Activated T-helper 1 cell treated with anti-CD3 and anti-CD28 coated beads, Interleukin-12 subunit alpha, Interleukin-12 subunit beta, Interleukin-2, Interleukin-4 antibody, amounts not matched to agents 30 ng/mL and 10 ng/mL and 1 ng/mL, durations not matched to agents 14 hours and 24 hours and 36 hours (primary cell): ENCODE results near the gene PIP4K2B. TPM values are rescaled to one million over a fixed set of nuclear protein-coding genes. Genes with fewer than 3 reads are reported as not detected.
"Not testable (repeated sequence)": the region's sequence is repeated elsewhere in the genome, so short reads cannot be mapped to it uniquely, and the experiment has no call there.

Source experiments
- DNase-seq: peaks from one replicate; pipeline ENCODE4 v3.0.0; 2021; ENCODE audit warnings: low spot score
- H3K27ac Mint-ChIP-seq: one replicate; pipeline ENCODE4 v1.8.0; 2021; ENCODE audit warnings: mild to moderate bottlenecking, mixed read lengths
- H3K27me3 Mint-ChIP-seq: one replicate; pipeline ENCODE4 v1.8.0; 2022; ENCODE audit warnings: mild to moderate bottlenecking, moderate library complexity, mixed read lengths; ENCODE audit not compliant: insufficient read depth
- H3K36me3 Mint-ChIP-seq: one replicate; pipeline ENCODE4 v1.8.0; 2021; ENCODE audit warnings: low read depth, mixed read lengths
- H3K4me1 Mint-ChIP-seq: one replicate; pipeline ENCODE4 v1.8.0; 2021; ENCODE audit warnings: low read depth, mixed read lengths
- H3K4me3 Mint-ChIP-seq: one replicate; pipeline ENCODE4 v1.8.0; 2021; ENCODE audit warnings: mild to moderate bottlenecking, moderate library complexity, mixed read lengths
- H3K9me3 Mint-ChIP-seq: one replicate; pipeline ENCODE4 v1.8.0; 2021; ENCODE audit warnings: mixed read lengths
- intact Hi-C: fragments of 100-400 bp; cut with micrococcal nuclease; formaldehyde crosslinking; loops from one replicate; pipeline ENCODE4 v1.15.1; 2024
- total RNA-seq: library from RNA; stranded (reverse); gene quantifications from 2 replicates; pipeline ENCODE4 v1.2.3, GENCODE V29; 2022

PIP4K2B gene
- total RNA-seq, 1 donor from 2014 or later: 40.6 TPM

DNA sequence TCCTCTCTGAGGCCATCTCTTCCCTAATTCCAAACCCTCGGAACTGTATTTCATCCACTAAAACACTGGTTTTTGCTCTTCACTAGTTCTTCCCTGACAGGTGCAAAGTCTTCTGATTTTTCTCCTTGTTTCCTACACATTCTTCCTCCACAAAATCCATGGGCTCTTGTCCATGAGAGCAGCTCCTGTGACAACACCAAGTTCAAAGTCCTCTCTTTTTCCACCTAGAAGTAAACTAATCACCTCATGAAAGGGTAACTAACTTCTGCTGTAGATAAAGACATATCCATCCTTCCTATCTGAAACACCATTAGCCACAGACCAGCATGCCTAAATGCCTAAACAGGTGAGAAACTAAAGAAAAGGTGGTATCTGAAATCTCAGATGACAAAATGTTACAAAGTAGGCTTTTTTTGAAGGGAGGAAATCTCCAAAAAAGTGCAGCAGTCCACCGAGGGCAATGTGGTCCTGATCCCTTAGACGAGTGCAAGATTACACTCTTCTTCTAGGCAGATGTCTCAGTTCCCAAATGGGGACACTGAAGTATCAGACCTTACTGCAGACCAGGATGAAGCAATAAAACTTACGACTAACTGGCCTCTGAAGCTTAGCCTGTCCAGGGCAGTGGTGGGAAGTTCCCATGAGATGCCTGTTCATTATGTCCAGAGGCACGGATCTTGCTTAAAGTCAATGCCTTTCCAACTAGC, 2.8 kb downstream of the PIP4K2B start:
- Mint-ChIP-seq H3K27me3 (no peaks in the 10 kb centered on the region), H3K4me3 (peak overlapping the region; percentile 93), H3K27ac (no peak overlapping the region), H3K9me3 (no peaks in the 10 kb centered on the region), H3K36me3 (peaks cover 25% of the 10 kb centered on the region), H3K4me1 (peaks cover 44% of the 10 kb centered on the region)
- no peak for DNase-seq
- intact Hi-C loops: loop anchor here (5.0 kb wide), 2 partner anchors 71 to 131 kb away; partner anchors contain the start of gene LASP1NB

DNA sequence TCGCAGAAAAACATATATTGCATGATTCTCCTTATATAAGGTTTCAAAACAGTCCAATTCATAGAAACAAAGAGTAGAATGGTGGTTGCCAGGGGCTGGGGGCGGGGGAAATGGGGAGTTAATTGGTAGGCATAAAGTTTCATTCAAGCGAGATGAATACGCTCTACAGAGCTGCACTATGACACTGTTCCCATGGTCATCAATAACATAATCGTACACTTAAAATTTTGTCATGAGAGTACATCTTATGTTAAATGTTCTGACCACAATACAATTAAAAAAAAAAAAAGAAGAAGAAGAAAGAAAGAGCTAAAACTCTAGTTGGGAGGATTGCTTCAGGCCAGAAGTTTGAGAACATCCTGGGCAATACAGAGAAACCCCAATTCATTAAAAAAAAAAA, 5.1 kb downstream of the PIP4K2B start:
- Mint-ChIP-seq H3K4me3 (no peak overlapping the region), H3K27me3 (no peaks in the 10 kb centered on the region), H3K36me3 (peaks cover 14% of the 10 kb centered on the region), H3K27ac (no peak overlapping the region), H3K4me1 (peaks cover 37% of the 10 kb centered on the region), H3K9me3 (no peaks in the 10 kb centered on the region)
- DNase-seq: no peak
- intact Hi-C loops: no loop called here

DNA sequence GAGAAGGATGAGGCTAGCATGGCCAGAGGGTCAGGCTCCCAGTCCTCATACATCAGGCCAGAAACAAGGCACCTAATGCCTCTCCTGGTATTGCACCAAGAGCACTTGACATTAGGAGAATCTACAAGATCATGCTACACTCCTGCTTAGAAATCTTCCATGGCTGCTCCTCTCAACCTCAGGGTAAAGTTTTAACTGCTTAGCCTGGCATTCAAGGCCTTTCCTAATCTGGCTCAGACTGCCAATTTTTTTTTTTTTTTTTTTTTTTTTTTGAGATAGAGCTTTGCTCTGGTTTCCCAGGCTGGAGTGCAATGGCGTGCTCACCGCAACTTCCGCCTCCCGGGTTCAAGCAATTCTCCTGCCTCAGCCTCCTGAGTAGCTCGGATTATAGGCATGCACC, 8.2 kb downstream of the PIP4K2B start:
- no peak for DNase-seq
- H3K4me3 Mint-ChIP-seq: no peak overlapping the region
- intact Hi-C loops: no loop called here

DNA sequence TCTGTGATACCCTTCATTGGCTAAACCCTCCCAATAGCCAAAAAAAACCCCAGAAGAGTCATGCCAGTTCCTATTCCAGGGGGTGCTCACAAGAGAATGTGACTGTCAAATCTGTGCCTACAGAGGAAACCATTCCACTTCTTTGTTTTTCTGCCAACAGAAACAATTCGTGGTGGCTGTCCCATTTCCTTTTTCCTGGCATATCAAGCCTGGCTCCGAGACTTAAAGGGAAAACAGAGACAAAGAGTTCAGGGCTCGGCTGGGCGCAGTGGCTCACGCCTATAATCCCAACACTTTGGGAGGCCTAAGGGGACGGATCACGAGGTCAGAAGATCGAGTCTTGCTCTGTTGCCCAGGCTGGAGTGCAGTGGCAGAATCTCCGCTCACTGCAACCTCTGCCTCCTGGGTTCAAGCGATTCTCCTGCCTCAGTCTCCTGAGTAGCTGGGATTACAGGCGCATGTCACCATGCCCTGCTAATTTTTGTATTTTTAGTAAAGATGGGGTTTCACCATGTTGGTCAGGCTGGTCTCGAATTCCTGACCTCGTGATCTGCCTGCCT, 9.1 kb downstream of the PIP4K2B start:
- Mint-ChIP-seq H3K36me3 (peaks cover 12% of the 10 kb centered on the region), H3K4me1 (peaks cover 11% of the 10 kb centered on the region)
- H3K27me3 Mint-ChIP-seq, DNase-seq, H3K4me3 Mint-ChIP-seq, H3K27ac Mint-ChIP-seq, intact Hi-C loops, H3K9me3 Mint-ChIP-seq: not testable (repeated sequence)

More for the DNA sequence above, 8.2 kb downstream of the PIP4K2B start:
- Mint-ChIP-seq H3K27ac (no peak overlapping the region), H3K36me3 (peaks cover 6% of the 10 kb centered on the region), H3K27me3 (no peaks in the 10 kb centered on the region), H3K9me3 (no peaks in the 10 kb centered on the region), H3K4me1 (peaks cover 12% of the 10 kb centered on the region)

DNA sequence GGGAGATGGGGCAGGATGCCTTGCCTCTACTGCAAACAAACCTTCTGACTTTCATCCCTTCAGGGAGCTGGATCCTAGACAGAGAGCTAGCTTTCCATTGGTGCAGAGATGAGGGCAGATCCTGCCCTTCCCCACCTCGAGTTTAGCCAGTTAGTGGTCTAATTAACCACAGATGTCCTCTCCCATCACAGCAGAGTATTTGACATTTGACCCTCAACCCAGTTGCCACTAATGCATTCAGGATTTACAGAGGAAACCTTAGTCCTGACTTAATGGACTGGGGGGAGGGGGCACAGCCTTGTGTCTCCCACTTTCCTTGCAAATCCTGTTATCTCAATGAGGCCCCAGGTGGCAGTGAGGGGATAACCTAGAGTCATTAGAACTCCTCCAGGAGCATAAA, 10.2 kb downstream of the PIP4K2B start:
- Mint-ChIP-seq H3K9me3 (no peaks in the 10 kb centered on the region), H3K36me3 (peaks cover 18% of the 10 kb centered on the region)
- intact Hi-C loops: no loop called here

DNA sequence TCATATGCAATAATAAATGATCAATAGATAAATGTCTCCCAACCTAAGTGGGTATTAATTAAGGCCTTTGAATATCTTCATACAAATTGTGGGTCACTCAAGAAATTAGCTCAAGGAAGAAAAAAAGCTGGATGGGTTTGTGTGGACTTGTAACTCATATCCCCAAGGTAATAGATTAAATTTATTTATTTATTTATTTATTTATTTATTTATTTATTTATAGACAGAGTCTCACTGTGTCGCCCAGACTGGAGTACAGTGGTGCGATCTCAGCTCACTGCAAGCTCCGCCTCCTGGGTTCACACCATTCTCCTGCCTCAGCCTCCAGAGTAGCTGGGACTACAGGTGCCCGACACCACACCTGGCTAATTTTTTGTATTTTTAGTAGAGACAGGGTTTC, 11.4 kb downstream of the PIP4K2B start:
- DNase-seq, H3K4me3 Mint-ChIP-seq, H3K9me3 Mint-ChIP-seq, intact Hi-C loops, H3K27ac Mint-ChIP-seq, H3K27me3 Mint-ChIP-seq, H3K4me1 Mint-ChIP-seq: not testable (repeated sequence)
- H3K36me3 Mint-ChIP-seq: peaks cover 18% of the 10 kb centered on the region

More for the DNA sequence above, 10.2 kb downstream of the PIP4K2B start:
- H3K4me3 Mint-ChIP-seq: no peak overlapping the region
- H3K27me3 Mint-ChIP-seq: no peaks in the 10 kb centered on the region
- DNase-seq: no peak
- H3K27ac Mint-ChIP-seq: no peak overlapping the region
- peaks cover 7% of the 10 kb centered on the region for H3K4me1 Mint-ChIP-seq

DNA sequence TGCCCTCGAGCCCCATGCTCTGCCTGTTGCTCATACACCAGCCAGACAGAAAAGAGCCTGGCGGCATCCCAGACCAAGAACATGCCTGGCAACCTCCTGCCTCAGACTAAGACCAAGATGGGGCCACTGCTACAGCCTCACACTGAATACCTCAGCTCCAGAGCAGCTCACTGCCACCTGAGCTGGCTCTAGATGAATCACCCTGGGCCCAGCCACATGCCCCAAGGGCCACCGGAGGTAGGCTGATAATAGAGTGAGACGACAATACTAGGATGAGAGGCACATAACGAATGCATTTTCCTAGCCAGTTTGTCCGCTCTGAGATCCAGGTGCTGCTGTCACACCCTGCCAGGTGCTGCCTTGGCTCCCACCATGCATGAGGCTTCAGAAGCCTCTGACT, 13.0 kb downstream of the PIP4K2B start:
- H3K27me3 Mint-ChIP-seq: no peaks in the 10 kb centered on the region
- no peak for DNase-seq

DNA sequence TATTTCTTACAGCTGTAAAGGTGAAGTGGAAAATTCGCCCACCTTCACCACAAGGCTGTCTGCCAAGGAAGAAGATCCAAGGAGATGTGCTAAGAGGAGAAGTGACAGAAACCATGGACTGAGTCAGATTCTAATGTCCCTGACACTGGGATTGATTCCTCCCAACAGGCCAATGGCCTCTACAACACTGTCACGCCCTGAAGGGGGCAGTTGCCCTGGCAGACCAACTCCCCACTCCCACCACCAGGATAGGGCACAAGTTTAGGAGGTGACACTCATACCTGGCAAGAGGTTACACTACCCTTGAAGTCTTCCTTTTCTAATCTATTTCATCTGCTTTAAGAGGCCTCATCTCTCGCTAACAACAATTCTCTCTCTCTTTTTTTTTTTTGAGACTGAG, 16.1 kb downstream of the PIP4K2B start:
- Mint-ChIP-seq H3K27ac (no peak overlapping the region), H3K27me3 (no peaks in the 10 kb centered on the region), H3K9me3 (no peaks in the 10 kb centered on the region), H3K4me3 (no peak overlapping the region), H3K36me3 (peaks cover 26% of the 10 kb centered on the region), H3K4me1 (no peaks in the 10 kb centered on the region)
- no peak for DNase-seq
- intact Hi-C loops: no loop called here

More for the DNA sequence above, 13.0 kb downstream of the PIP4K2B start:
- Mint-ChIP-seq H3K36me3 (peaks cover 18% of the 10 kb centered on the region), H3K4me1 (no peaks in the 10 kb centered on the region), H3K4me3 (no peak overlapping the region), H3K27ac (no peak overlapping the region), H3K9me3 (no peaks in the 10 kb centered on the region)
- intact Hi-C loops: no loop called here

DNA sequence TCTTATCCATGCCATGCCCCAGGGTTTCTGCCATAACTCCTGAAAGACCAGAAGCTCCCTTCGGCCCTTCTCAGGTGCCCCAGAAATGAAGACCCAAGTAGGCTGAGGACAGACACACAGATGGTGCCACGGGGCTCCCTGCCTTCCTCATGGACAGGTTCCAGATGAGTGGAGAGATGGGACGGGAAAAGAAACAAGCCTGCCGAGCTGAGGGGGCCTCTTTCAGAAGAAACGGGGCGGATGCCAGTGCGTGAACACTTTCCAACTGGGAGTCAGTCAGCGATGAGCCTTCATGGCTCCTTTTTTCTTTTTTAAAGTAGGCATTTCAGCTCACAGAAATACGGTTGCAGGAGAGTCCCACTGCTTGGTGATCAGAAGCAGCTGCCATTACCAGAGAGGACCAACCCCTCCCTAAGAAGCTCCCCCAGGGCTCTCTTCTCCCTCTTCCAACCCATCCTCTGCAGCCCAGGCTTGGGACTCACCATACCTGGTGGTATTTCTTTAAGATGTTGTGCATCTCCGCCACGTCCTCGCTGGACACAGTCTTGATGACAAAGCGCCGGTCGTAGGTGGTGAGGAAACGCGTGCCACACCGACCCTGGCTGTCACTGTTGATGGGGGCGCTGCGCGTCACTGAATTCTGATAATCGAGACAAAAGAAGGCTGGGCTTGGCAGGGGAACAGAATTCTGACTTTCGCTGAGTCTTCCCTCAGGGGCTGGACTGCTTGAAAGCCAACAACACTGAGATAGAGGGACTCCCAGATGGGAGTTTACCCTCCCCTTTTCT, 19.2 kb downstream of the PIP4K2B start:
- Mint-ChIP-seq H3K9me3 (no peaks in the 10 kb centered on the region), H3K36me3 (peaks cover 28% of the 10 kb centered on the region), H3K4me3 (no peak overlapping the region), H3K27ac (no peak overlapping the region), H3K27me3 (no peaks in the 10 kb centered on the region), H3K4me1 (no peaks in the 10 kb centered on the region)
- no peak for DNase-seq
- intact Hi-C loops: no loop called here

DNA sequence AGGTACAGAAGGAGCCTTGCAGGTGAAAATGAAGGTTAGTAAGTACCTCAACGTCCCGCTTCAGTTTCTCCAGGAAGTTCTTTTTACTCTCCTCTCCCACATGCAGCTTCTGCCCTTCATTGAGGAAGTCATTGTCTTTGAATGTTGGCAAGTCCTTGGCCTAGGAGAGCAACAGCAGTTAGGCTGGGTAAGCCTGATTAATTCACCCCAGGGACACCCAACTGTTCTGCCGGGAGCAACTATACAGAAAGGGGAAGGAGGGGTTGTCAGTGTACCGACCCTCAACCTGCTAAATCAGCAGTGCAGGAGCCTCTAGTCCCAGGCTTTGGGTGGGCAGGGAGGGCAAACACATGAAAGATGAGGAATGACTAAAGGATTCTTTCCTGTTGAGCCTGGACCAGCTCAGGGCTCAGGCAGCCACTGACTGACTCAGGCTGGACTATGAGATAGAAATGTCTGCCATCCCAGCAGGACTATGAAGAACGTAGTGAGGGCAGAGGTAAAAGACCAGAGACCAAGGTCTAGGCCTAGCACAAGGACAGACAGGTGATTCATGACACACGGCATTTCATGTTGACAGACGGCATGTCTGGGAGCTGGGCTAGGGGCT, 21.6 kb downstream of the PIP4K2B start:
- Mint-ChIP-seq H3K27me3 (no peaks in the 10 kb centered on the region), H3K36me3 (peaks cover 25% of the 10 kb centered on the region), H3K9me3 (no peaks in the 10 kb centered on the region), H3K4me3 (no peak overlapping the region), H3K4me1 (no peaks in the 10 kb centered on the region), H3K27ac (no peak overlapping the region)
- no peak for DNase-seq
- intact Hi-C loops: no loop called here

DNA sequence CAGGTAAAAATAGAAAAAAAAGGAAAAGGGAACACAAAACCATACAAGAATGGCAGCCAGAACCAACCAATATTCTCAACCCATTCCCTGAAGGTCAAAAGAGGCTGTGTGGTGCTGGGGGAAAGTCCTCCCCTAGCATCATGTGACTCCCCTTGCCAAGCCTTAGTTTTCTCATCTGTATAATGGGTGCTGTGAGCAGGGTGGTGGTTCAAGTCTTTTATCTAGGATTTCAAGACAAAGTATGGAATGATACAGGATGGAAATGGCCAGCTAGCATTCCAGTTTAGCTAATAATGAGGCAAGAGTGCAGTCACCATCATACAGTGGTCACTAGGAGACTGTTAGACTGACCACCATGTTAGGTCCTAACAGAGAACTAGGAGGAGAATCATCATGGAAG, 26.1 kb downstream of the PIP4K2B start:
- Mint-ChIP-seq H3K36me3 (peaks cover 46% of the 10 kb centered on the region), H3K27ac (no peak overlapping the region), H3K4me3 (no peak overlapping the region), H3K4me1 (no peaks in the 10 kb centered on the region), H3K9me3 (no peaks in the 10 kb centered on the region), H3K27me3 (no peaks in the 10 kb centered on the region)
- no peak for DNase-seq
- intact Hi-C loops: no loop called here

DNA sequence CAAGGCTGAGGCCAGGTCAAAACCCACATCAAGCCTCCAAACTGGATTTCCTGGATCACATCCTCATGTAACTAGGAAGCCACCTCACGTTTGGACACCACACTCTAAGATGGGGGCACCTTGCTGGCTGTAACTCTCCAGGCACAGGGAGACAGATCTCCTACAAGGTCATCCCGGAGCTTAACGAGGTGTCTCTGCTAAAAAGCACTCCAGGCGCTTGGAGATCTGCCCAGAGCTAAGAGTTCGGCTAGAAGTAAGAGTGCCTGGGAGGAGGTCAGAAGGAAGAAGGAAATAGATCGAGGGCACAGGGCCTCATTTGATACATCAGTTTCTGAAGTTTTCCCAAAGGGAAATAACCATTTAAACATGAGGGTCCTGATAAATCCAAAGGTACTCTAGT, 30.9 kb downstream of the PIP4K2B start:
- Mint-ChIP-seq H3K36me3 (peaks cover 69% of the 10 kb centered on the region), H3K4me3 (no peak overlapping the region), H3K9me3 (no peaks in the 10 kb centered on the region), H3K27ac (no peak overlapping the region), H3K27me3 (no peaks in the 10 kb centered on the region), H3K4me1 (no peaks in the 10 kb centered on the region)
- intact Hi-C loops: no loop called here
- no peak for DNase-seq

DNA sequence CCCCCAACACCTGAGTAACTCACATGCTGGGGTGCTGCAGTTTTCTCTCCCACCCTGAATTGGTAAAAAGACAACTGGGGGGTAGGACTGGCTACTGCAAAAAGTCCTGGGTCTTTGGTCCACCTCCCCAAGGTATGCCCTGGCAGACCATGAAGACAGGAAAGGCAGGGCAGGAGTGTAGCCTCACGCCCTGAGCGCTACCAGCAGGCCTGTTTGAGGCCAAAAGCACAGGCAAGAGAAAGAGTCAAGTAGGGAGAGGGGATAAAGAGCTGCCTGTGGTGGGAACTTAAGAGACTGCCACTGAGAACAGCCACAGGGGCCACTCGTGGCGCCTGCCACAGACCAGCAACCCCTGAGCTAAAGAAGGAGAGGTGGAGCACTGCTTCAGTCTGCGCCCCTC, 33.0 kb downstream of the PIP4K2B start:
- H3K27me3 Mint-ChIP-seq: no peaks in the 10 kb centered on the region
- no peaks in the 10 kb centered on the region for H3K9me3 Mint-ChIP-seq

More for the DNA sequence above, 33.0 kb downstream of the PIP4K2B start:
- intact Hi-C loops: no loop called here
- peaks cover 13% of the 10 kb centered on the region for H3K4me1 Mint-ChIP-seq
- H3K4me3 Mint-ChIP-seq: no peak overlapping the region
- peaks cover 71% of the 10 kb centered on the region for H3K36me3 Mint-ChIP-seq
- DNase-seq: no peak
- H3K27ac Mint-ChIP-seq: no peak overlapping the region
